AG04449 (cell line): Measurements from ENCODE around the gene CLDND1.

Experiments used
- CTCF ChIA-PET: fragments of 350-600 bp; formaldehyde crosslinking; extraction: SDS; loops from one replicate; lab custom pipeline; 2021; ENCODE audit warnings: antibody characterized with exemption; lab: Yijun Ruan, JAX
- POLR2A ChIA-PET: fragments of 400-600, 350-600 bp; formaldehyde crosslinking; extraction: SDS; loops from one replicate; lab custom pipeline; 2020; ENCODE audit warnings: antibody characterized with exemption, inconsistent platforms; lab: Yijun Ruan, JAX
- DNase-seq: peaks from one replicate; pipeline ENCODE4 v3.0.0-alpha.2; 2010; ENCODE audit warnings: low read depth, low spot score
- H3K4me3 ChIP-seq: 2 replicates; pipeline ENCODE4 v1.5.1; 2011; ENCODE audit warnings: low read depth, mild to moderate bottlenecking, control low read depth, low read length
- CTCF ChIP-seq: IDR thresholded peaks from one replicate; pipeline ENCODE4 v1.5.1; 2011; ENCODE audit warnings: mild to moderate bottlenecking, moderate library complexity, low read length, control low read depth, inconsistent platforms; ENCODE audit not compliant: insufficient read depth; ENCODE audit errors: missing control alignments

CLDND1 gene

GRCh38 chr3:98552232-98553020, 29.7 kb upstream of the CLDND1 start:
- ChIA-PET CTCF (no interaction called here), POLR2A (no interaction called here)
- DNase-seq: no peak
- H3K4me3 ChIP-seq: no peak overlapping the region
- TF ChIP-seq CTCF: no peak

DNA sequence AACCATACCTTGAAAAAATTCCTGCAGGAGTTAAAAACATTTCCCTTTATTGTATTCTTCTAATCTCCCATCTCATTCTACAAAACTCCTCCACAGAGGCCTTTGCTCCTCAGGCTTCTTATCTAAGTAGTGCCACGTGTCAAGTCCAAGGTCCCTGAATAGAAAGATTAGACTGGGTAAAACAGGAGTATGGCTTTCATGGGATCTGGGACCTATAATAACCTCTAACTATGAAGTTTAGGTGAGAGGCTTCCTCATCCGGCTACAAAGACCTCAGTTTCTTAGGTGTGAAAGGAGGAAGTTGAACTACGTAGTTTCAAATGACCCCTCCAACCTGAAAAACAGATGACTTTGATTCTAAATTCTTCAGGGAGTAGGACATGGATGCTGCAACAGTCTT, 29.1 kb upstream of the CLDND1 start:
- TF ChIP-seq CTCF: no peak
- CTCF ChIA-PET: interaction anchor here (1.5 kb wide), 1 partner anchor 29 kb away, joined by 3 read pairs; no protein-coding TSS in a partner anchor
- POLR2A ChIA-PET: no interaction called here
- DNase-seq: no peak
- no peak overlapping the region for H3K4me3 ChIP-seq

DNA sequence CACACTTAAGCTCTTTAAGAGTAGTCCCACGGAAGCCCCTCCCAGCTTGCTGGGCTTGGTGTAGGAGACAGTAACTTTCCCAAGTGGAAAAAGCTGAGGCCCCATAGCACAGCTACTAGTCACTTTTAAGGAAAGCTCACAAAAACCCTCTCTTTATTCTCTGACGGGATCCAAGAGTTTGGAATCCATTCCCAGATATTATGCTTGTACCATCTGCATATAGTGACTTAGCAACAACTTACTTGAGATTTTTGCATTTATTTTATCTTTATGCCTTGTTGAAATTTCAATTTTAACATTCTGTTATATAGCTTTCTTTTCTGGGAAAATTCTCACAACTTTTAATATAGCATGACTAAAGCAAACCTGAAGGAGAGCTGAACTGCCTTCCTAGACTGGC, 28.5 kb upstream of the CLDND1 start:
- DNase-seq: no peak
- no peak for TF ChIP-seq CTCF
- CTCF ChIA-PET: interaction anchor here (1.5 kb wide), 1 partner anchor 30 kb away, joined by 3 read pairs; no protein-coding TSS in a partner anchor
- POLR2A ChIA-PET: no interaction called here
- no peak overlapping the region for H3K4me3 ChIP-seq

- ChIA-PET POLR2A (no interaction called here), CTCF (interaction anchor here (1.5 kb wide), 1 partner anchor 30 kb away, joined by 3 read pairs; no protein-coding TSS in a partner anchor)
- H3K4me3 ChIP-seq: no peak overlapping the region
- no peak for TF ChIP-seq CTCF
- DNase-seq: no peak
Measured at GRCh38 chr3:98550833-98551232, 28.1 kb upstream of the CLDND1 start.

DNA sequence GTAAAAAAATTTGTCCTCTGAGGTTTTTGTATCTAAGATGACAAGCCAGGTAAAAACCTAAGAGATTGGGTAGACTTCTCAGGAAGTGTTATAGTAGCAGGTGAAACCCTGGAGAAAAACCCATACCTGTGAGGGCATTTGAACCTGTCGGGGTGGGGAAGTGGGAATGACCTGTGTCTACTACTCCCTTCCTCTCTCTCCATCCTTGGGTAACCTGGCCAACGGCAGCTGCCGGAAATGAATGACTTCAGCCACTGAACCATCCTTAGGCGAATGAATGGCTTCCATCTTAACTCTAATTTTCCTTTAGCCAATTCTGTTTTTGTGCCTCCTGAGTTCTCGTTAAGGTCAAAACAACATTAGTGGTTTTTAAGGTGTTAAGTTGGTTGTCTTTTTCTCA, 25.8 kb upstream of the CLDND1 start:
- ChIA-PET POLR2A (no interaction called here), CTCF (no interaction called here)
- TF ChIP-seq CTCF: no peak
- no peak overlapping the region for H3K4me3 ChIP-seq
- DNase-seq: no peak

DNA sequence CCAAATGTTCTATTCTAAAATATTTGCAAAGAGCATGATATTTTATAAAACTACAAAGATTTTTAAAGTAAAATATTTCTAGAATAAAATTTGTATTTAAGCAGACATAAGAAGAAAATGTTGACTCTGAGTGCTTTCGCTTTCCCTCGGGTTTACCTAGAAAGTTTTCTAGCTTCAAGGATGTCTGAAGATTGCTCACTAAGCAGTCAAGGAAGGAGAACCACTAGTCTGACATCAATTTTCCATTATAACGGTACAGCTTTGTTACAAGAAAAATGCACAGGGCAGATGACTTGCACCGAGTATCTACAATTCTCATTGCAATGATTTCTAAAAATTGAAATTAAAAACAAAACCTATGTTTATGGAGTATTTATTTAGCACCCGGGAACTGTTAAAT, 23.2 kb upstream of the CLDND1 start:
- DNase-seq: no peak
- TF ChIP-seq CTCF: no peak
- POLR2A ChIA-PET: no interaction called here
- no peak overlapping the region for H3K4me3 ChIP-seq
- CTCF ChIA-PET: no interaction called here
